Measurements from ENCODE around the gene SPAG4.

Gene SPAG4

GRCh38 chr20:35619196-35620095 lies 3.8 kb downstream of the SPAG4 start:
- H3K4me3 ChIP-seq (ENCODE audit: low read depth, low read length), result peak overlapping the region; percentile 43
- in situ Hi-C loops (cut with HindIII; ENCODE audit: low sequenced_read_pairs), result no loop called here
- peak; percentile 30 for TF ChIP-seq CTCF (IDR thresholded peaks at IDR 0.05; ENCODE audit: low read depth, low read length, missing control alignments)
- peak; percentile 52 for DNase-seq (ENCODE audit: low read depth)

- in situ Hi-C loops (cut with HindIII; ENCODE audit: low sequenced_read_pairs), result no loop called here
- no peak for TF ChIP-seq CTCF (IDR thresholded peaks at IDR 0.05; ENCODE audit: low read depth, low read length, missing control alignments)
- no peak overlapping the region for H3K4me3 ChIP-seq (ENCODE audit: low read depth, low read length)
- no peak for DNase-seq (ENCODE audit: low read depth)
Observed at GRCh38 chr20:35620818-35621559, 5.4 kb downstream of the SPAG4 start.

- H3K4me3 ChIP-seq (ENCODE audit: low read depth, low read length), result no peak overlapping the region
- TF ChIP-seq CTCF (IDR thresholded peaks at IDR 0.05; ENCODE audit: low read depth, low read length, missing control alignments), result peak; percentile 20
- in situ Hi-C loops (cut with HindIII; ENCODE audit: low sequenced_read_pairs), result no loop called here
- no peak for DNase-seq (ENCODE audit: low read depth)
Observed at GRCh38 chr20:35621560-35621946, 5.9 kb downstream of the SPAG4 start.

- no peak for TF ChIP-seq CTCF (IDR thresholded peaks at IDR 0.05; ENCODE audit: low read depth, low read length, missing control alignments)
- H3K4me3 ChIP-seq (ENCODE audit: low read depth, low read length), result no peak overlapping the region
- DNase-seq (ENCODE audit: low read depth), result no peak
- in situ Hi-C loops (cut with HindIII; ENCODE audit: low sequenced_read_pairs), result no loop called here
Observed at GRCh38 chr20:35625584-35626385, 10.2 kb downstream of the SPAG4 start.

- no peak overlapping the region for H3K4me3 ChIP-seq (ENCODE audit: low read depth, low read length)
- DNase-seq (ENCODE audit: low read depth), result no peak
- TF ChIP-seq CTCF (IDR thresholded peaks at IDR 0.05; ENCODE audit: low read depth, low read length, missing control alignments), result no peak
- in situ Hi-C loops (cut with HindIII; ENCODE audit: low sequenced_read_pairs), result no loop called here
Observed at GRCh38 chr20:35626386-35627001, 10.9 kb downstream of the SPAG4 start.

- in situ Hi-C loops (cut with HindIII; ENCODE audit: low sequenced_read_pairs), result no loop called here
- no peak for DNase-seq (ENCODE audit: low read depth)
- H3K4me3 ChIP-seq (ENCODE audit: low read depth, low read length), result no peak overlapping the region
- TF ChIP-seq CTCF (IDR thresholded peaks at IDR 0.05; ENCODE audit: low read depth, low read length, missing control alignments), result no peak
Observed at GRCh38 chr20:35627121-35627520, 11.5 kb downstream of the SPAG4 start.
